ENCODE measurements around the gene OR8A1.

DNA sequence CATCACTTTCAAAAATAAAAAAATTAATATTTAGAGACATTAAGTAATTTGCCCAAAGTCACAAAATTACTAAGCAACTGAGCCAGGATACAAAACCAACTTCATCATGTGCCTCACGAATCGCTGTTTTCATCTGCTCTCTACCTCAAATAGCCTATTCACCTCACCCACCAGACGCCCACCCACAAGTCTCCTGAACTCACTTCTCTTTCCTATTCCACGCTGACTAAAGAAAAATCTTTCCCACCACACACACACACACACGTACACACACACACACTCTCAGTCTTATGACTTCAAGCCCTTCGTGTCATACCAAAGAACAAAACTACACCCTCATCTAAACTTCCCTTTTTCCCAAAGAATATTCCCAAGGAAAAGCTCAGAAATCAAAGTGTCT, 28.6 kb upstream of the OR8A1 start:
- TF ChIP-seq, protein P1, sequence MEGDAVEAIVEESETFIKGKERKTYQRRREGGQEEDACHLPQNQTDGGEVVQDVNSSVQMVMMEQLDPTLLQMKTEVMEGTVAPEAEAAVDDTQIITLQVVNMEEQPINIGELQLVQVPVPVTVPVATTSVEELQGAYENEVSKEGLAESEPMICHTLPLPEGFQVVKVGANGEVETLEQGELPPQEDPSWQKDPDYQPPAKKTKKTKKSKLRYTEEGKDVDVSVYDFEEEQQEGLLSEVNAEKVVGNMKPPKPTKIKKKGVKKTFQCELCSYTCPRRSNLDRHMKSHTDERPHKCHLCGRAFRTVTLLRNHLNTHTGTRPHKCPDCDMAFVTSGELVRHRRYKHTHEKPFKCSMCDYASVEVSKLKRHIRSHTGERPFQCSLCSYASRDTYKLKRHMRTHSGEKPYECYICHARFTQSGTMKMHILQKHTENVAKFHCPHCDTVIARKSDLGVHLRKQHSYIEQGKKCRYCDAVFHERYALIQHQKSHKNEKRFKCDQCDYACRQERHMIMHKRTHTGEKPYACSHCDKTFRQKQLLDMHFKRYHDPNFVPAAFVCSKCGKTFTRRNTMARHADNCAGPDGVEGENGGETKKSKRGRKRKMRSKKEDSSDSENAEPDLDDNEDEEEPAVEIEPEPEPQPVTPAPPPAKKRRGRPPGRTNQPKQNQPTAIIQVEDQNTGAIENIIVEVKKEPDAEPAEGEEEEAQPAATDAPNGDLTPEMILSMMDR (IDR thresholded peaks at IDR 0.05; ENCODE audit: low read depth, low read length, missing input control), result no peak
- TF ChIP-seq JUND (IDR thresholded peaks at IDR 0.05) (no peak), EGR1 (IDR thresholded peaks at IDR 0.05; ENCODE audit: low read depth in 2 of 2) (no peak), RAD21 (IDR thresholded peaks at IDR 0.05) (no peak), TAF1 (conservative IDR thresholded peaks at IDR 0.05) (no peak), GABPA (IDR thresholded peaks at IDR 0.05 in 1 of 2, conservative IDR thresholded peaks at IDR 0.05 in 1 of 2) (no peak), YY1 (IDR thresholded peaks at IDR 0.05) (no peak), FOXA1 (IDR thresholded peaks at IDR 0.05) (no peak), SP1 (IDR thresholded peaks at IDR 0.05) (no peak)
- TF ChIP-seq, protein P2, sequence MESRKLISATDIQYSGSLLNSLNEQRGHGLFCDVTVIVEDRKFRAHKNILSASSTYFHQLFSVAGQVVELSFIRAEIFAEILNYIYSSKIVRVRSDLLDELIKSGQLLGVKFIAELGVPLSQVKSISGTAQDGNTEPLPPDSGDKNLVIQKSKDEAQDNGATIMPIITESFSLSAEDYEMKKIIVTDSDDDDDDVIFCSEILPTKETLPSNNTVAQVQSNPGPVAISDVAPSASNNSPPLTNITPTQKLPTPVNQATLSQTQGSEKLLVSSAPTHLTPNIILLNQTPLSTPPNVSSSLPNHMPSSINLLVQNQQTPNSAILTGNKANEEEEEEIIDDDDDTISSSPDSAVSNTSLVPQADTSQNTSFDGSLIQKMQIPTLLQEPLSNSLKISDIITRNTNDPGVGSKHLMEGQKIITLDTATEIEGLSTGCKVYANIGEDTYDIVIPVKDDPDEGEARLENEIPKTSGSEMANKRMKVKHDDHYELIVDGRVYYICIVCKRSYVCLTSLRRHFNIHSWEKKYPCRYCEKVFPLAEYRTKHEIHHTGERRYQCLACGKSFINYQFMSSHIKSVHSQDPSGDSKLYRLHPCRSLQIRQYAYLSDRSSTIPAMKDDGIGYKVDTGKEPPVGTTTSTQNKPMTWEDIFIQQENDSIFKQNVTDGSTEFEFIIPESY (IDR thresholded peaks at IDR 0.05), result no peak
- TF ChIP-seq, protein P3, sequence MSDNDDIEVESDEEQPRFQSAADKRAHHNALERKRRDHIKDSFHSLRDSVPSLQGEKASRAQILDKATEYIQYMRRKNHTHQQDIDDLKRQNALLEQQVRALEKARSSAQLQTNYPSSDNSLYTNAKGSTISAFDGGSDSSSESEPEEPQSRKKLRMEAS (IDR thresholded peaks at IDR 0.05), result no peak
- TF ChIP-seq, protein P4, sequence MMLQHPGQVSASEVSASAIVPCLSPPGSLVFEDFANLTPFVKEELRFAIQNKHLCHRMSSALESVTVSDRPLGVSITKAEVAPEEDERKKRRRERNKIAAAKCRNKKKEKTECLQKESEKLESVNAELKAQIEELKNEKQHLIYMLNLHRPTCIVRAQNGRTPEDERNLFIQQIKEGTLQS (IDR thresholded peaks at IDR 0.05), result no peak
